Osteocyte (in vitro differentiated cells): Measurements from ENCODE around the gene TNPO2. TPM values are rescaled to one million over a fixed set of nuclear protein-coding genes. Genes with fewer than 3 reads are reported as not detected.
"Not testable (repeated sequence)": the region's sequence is repeated elsewhere in the genome, so short reads cannot be mapped to it uniquely, and the experiment has no call there.

ENCODE experiments used
- DNase-seq: peaks from one replicate; pipeline ENCODE4 v3.0.0; 2021; ENCODE audit warnings: mixed read lengths; ENCODE audit not compliant: unreplicated experiment; ENCODE audit errors: extremely low spot score
- H3K27ac Mint-ChIP-seq: one replicate; pipeline ENCODE4 v1.8.0; 2021; ENCODE audit warnings: mild to moderate bottlenecking, mixed read lengths; ENCODE audit not compliant: unreplicated experiment
- H3K27me3 Mint-ChIP-seq: one replicate; pipeline ENCODE4 v1.8.0; 2021; ENCODE audit warnings: mixed read lengths; ENCODE audit not compliant: unreplicated experiment
- H3K36me3 Mint-ChIP-seq: one replicate; pipeline ENCODE4 v1.8.0; 2021; ENCODE audit warnings: mixed read lengths; ENCODE audit not compliant: unreplicated experiment
- H3K4me1 Mint-ChIP-seq: one replicate; pipeline ENCODE4 v1.8.0; 2021; ENCODE audit warnings: mixed read lengths; ENCODE audit not compliant: unreplicated experiment
- H3K4me3 Mint-ChIP-seq: one replicate; pipeline ENCODE4 v1.8.0; 2021; ENCODE audit warnings: mild to moderate bottlenecking, moderate library complexity, mixed read lengths; ENCODE audit not compliant: unreplicated experiment
- H3K9me3 Mint-ChIP-seq: one replicate; pipeline ENCODE4 v1.8.0; 2021; ENCODE audit warnings: mixed read lengths; ENCODE audit not compliant: unreplicated experiment
- total RNA-seq: library from RNA; stranded (reverse); gene quantifications from 2 replicates; pipeline ENCODE4 v1.2.1, GENCODE V29; 2021
- TF ChIP-seq, protein P1 (sequence below): fragments of 200-600 bp; sonication (generic); IDR thresholded peaks from 2 replicates; pipeline ENCODE4 v1.5.0; 2021; ENCODE audit warnings: antibody characterized with exemption, mild to moderate bottlenecking, moderate library complexity

Gene TNPO2
- total RNA-seq, 1 donor from 2014 or later: 93.3 TPM

DNA sequence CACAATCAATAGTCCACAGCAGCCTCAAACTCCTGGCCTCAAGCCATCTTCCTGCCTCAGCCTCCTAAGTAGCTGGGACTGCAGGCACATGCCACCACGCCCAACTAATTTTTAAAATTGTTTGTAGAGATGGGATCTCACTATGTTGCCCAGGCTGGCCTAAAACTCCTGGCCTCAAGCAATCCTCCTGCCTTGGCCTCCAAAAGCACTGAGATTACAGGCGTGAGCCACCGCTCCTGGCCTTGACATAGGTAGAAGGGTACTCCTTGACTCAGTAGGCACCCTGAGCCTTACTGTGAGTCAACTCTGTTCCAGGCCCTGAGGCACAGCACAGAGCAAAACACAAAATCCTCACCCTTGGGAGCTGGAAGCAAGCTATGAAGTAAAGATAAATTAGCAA is 7.8 kb downstream of the TNPO2 start:
- peaks cover 10% of the 10 kb centered on the region for H3K4me1 Mint-ChIP-seq
- H3K27me3 Mint-ChIP-seq: no peaks in the 10 kb centered on the region
- no peak overlapping the region for H3K4me3 Mint-ChIP-seq
- TF ChIP-seq, protein P1, sequence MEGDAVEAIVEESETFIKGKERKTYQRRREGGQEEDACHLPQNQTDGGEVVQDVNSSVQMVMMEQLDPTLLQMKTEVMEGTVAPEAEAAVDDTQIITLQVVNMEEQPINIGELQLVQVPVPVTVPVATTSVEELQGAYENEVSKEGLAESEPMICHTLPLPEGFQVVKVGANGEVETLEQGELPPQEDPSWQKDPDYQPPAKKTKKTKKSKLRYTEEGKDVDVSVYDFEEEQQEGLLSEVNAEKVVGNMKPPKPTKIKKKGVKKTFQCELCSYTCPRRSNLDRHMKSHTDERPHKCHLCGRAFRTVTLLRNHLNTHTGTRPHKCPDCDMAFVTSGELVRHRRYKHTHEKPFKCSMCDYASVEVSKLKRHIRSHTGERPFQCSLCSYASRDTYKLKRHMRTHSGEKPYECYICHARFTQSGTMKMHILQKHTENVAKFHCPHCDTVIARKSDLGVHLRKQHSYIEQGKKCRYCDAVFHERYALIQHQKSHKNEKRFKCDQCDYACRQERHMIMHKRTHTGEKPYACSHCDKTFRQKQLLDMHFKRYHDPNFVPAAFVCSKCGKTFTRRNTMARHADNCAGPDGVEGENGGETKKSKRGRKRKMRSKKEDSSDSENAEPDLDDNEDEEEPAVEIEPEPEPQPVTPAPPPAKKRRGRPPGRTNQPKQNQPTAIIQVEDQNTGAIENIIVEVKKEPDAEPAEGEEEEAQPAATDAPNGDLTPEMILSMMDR: no peak
- no peak for DNase-seq
- peaks cover 17% of the 10 kb centered on the region for H3K36me3 Mint-ChIP-seq
- no peaks in the 10 kb centered on the region for H3K9me3 Mint-ChIP-seq
- no peak overlapping the region for H3K27ac Mint-ChIP-seq

DNA sequence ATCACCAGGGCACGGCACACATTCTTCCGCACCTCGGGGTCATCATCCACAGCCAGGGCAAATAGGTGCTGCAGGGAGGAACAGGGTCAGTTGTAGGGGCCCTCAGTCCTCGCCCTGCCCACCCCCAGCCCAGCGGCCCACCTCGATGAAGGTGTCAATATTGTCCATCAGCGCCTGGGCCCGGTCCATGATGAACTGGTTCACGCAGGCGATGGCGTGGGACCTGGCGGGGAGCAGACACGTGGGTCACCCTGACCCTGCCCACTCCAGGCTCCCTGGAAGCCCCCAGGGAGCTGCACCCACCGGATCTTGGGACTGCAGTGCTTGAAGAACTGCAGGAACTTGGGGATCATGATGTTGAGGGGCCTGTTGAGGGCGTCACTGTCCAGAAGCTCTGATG is 8.6 kb downstream of the TNPO2 start:
- H3K36me3 Mint-ChIP-seq: peaks cover 25% of the 10 kb centered on the region
- TF ChIP-seq, protein P1: no peak
- H3K9me3 Mint-ChIP-seq: no peaks in the 10 kb centered on the region
- no peak overlapping the region for H3K4me3 Mint-ChIP-seq
- peaks cover 3% of the 10 kb centered on the region for H3K4me1 Mint-ChIP-seq
- H3K27me3 Mint-ChIP-seq: no peaks in the 10 kb centered on the region
- no peak for DNase-seq
- H3K27ac Mint-ChIP-seq: no peak overlapping the region

DNA sequence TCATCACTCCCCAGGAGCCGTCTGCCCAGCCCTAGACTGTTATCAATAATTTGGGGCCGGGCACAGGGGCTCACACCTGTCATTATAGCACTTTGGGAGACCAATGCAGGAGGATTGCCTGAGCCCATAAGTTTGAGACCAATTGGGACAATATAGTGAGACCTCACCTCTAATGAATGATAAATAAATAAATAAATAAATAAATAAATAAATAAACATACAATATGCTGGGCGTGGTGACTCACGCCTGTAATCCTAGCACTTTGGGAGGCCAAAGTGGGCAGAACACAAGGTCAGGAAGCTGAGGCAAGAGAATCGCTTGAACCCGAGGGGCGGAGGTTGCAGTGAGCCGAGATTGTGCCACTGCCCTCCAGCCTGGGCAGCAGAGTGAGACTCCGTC is 10.4 kb downstream of the TNPO2 start:
- not testable (repeated sequence) for H3K27me3 Mint-ChIP-seq, DNase-seq, H3K4me1 Mint-ChIP-seq, H3K9me3 Mint-ChIP-seq, H3K27ac Mint-ChIP-seq, H3K4me3 Mint-ChIP-seq
- H3K36me3 Mint-ChIP-seq: peaks cover 20% of the 10 kb centered on the region

DNA sequence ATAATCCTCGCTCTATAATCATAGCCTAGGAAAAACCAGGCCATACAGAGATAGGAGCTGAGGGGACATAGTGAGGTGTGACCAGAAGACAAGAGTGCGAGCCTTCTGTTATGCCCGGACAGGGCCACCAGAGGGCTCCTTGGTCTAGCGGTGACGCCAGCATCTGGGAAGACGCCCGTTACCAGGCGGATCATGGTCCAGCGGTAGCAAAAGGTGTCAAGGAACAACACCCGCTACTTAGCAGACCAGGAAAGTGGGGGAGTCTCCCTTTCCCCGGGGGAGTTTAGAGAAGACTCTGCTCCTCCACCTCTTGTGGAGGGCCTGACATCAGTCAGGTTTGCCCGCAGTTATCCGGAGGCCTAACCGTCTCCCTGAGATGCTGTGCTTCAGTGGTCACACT is 11.7 kb downstream of the TNPO2 start:
- H3K9me3 Mint-ChIP-seq, H3K27me3 Mint-ChIP-seq, H3K4me1 Mint-ChIP-seq, H3K27ac Mint-ChIP-seq, DNase-seq, H3K4me3 Mint-ChIP-seq: not testable (repeated sequence)
- TF ChIP-seq, protein P1: peak; percentile 53
- H3K36me3 Mint-ChIP-seq: peaks cover 20% of the 10 kb centered on the region

DNA sequence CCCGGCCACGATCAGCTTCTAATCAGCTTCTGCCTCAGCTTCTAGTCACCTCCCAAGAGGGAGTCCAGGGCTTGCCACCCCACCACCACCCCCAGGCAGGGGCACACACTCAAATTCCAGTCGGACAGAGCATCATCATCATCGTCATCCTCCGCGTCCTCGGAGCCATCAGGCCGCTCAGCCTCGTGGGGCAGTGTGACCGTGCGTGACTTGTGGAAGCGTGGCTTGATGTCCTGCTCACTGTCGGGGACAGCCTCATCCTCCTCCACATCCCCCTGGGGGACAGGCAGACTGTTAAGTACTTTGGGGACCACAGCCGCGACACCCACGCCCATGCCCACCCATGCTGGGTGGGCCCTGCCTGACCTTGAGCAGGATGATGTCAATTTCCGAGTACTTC is 12.5 kb downstream of the TNPO2 start:
- H3K4me3 Mint-ChIP-seq: no peak overlapping the region
- H3K27ac Mint-ChIP-seq: no peak overlapping the region
- no peaks in the 10 kb centered on the region for H3K27me3 Mint-ChIP-seq

More for the DNA sequence above, 12.5 kb downstream of the TNPO2 start:
- peaks cover 20% of the 10 kb centered on the region for H3K36me3 Mint-ChIP-seq
- TF ChIP-seq, protein P1: no peak
- no peak for DNase-seq
- no peaks in the 10 kb centered on the region for H3K4me1 Mint-ChIP-seq
- no peaks in the 10 kb centered on the region for H3K9me3 Mint-ChIP-seq
